SK-N-SH (cell line): ENCODE results near the gene DDX46. TPM values are rescaled to one million over a fixed set of nuclear protein-coding genes. Genes with fewer than 3 reads are reported as not detected.

Experiments
- CTCF ChIA-PET: fragments of 300-600, 350-600 bp; formaldehyde crosslinking; extraction: SDS; loops from one replicate; lab custom pipeline; 2021; lab: Yijun Ruan, JAX
- POLR2A ChIA-PET: fragments of 350-600 bp; sonication (Branson Sonifier 250); formaldehyde crosslinking; extraction: SDS; loops from one replicate; lab custom pipeline; 2020; ENCODE audit warnings: antibody characterized with exemption, inconsistent platforms; lab: Yijun Ruan, JAX
- DNase-seq: peaks from one replicate; pipeline ENCODE4 v3.0.0; 2012
- H2AFZ ChIP-seq: fragments of 200-600 bp; sonication (generic); 2 replicates; pipeline ENCODE4 v1.8.1; 2016; ENCODE audit warnings: antibody characterized with exemption, mild to moderate bottlenecking, low read depth
- H3F3A ChIP-seq: fragments of 200-600 bp; sonication (generic); replicated peaks from 2 replicates; pipeline ENCODE3; 2016; ENCODE audit warnings: antibody characterized with exemption, mild to moderate bottlenecking; ENCODE audit not compliant: insufficient read depth
- H3K27ac ChIP-seq, 2 experiments: fragments of 200-500 bp in 1 of 2; fragments of 200-600 bp in 1 of 2; sonication (Bioruptor generic) in 1 of 2; sonication (generic), shearing (Covaris generic) in 1 of 2; 2 replicates each; pipeline versions ENCODE4 v1.5.1 to v1.6.1; 2014 to 2016; ENCODE audit warnings: low read depth in 2 of 2, inconsistent platforms in 1 of 2, low read length in 1 of 2, mild to moderate bottlenecking in 1 of 2, mixed read lengths in 1 of 2
- H3K27me3 ChIP-seq: fragments of 200-600 bp; sonication (generic), shearing (Covaris generic); 2 replicates; pipeline ENCODE4 v1.6.1; 2016; ENCODE audit warnings: mixed run types; ENCODE audit not compliant: insufficient read depth
- H3K36me3 ChIP-seq, 2 experiments: fragments of 200-500 bp in 1 of 2; fragments of 200-600 bp in 1 of 2; sonication (Bioruptor generic) in 1 of 2; sonication (generic) in 1 of 2; replicated peaks in 1 of 2; 2 replicates each; pipeline versions ENCODE3 to v1.5.1; 2014 to 2016; ENCODE audit warnings: low read length in 1 of 2, mild to moderate bottlenecking in 1 of 2; ENCODE audit not compliant: insufficient read depth in 2 of 2, control insufficient read depth in 1 of 2
- H3K4me1 ChIP-seq, 2 experiments: fragments of 200-500 bp in 1 of 2; fragments of 200-600 bp in 1 of 2; sonication (Bioruptor generic) in 1 of 2; sonication (generic), shearing (Covaris generic) in 1 of 2; 2 replicates each; pipeline versions ENCODE4 v1.5.1 to v1.6.1; 2014 to 2016; ENCODE audit warnings: low read depth in 1 of 2, low read length in 1 of 2, mixed run types in 1 of 2; ENCODE audit not compliant: insufficient read depth in 2 of 2, control insufficient read depth in 1 of 2
- H3K4me2 ChIP-seq: fragments of 200-600 bp; sonication (generic), shearing (Covaris generic); 2 replicates; pipeline ENCODE4 v1.6.1; 2017; ENCODE audit warnings: mixed run types
- H3K4me3 ChIP-seq, 2 experiments: fragments of 200-500 bp in 1 of 2; fragments of 200-600 bp in 1 of 2; sonication (Bioruptor generic) in 1 of 2; sonication (generic), shearing (Covaris generic) in 1 of 2; 2 replicates each; pipeline versions ENCODE4 v1.5.1 to v1.8.1; 2014 to 2016; ENCODE audit warnings: low read depth in 2 of 2, inconsistent platforms in 1 of 2, low read length in 1 of 2, mild to moderate bottlenecking in 1 of 2, mixed read lengths in 1 of 2, moderate library complexity in 1 of 2
- H3K79me2 ChIP-seq: fragments of 200-600 bp; sonication (generic); 2 replicates; pipeline ENCODE4 v1.8.1; 2017; ENCODE audit warnings: mild to moderate bottlenecking; ENCODE audit not compliant: insufficient read depth
- H3K9ac ChIP-seq: fragments of 200-600 bp; sonication (generic); 2 replicates; pipeline ENCODE4 v1.6.1; 2017; ENCODE audit warnings: mixed run types
- H3K9me2 ChIP-seq: fragments of 200-600 bp; sonication (generic); 2 replicates; pipeline ENCODE4 v1.6.1; 2017; ENCODE audit warnings: mixed run types
- H3K9me3 ChIP-seq: fragments of 200-600 bp; sonication (generic); 2 replicates; pipeline ENCODE4 v1.6.1; 2017; ENCODE audit warnings: mixed run types, mild to moderate bottlenecking, moderate library complexity
- H4K20me1 ChIP-seq: fragments of 200-600 bp; sonication (generic); 2 replicates; pipeline ENCODE4 v1.6.1; 2017; ENCODE audit warnings: mild to moderate bottlenecking, mixed run types; ENCODE audit not compliant: insufficient read depth
- CHD2 ChIP-seq: fragments of 150-350 bp; IDR thresholded peaks from 2 replicates; pipeline ENCODE4 v1.6.1; 2018; ENCODE audit warnings: low read length; ENCODE audit not compliant: partially characterized antibody
- ELF1 ChIP-seq: IDR thresholded peaks from 2 replicates; pipeline ENCODE4 v1.4.0; 2012
- EP300 ChIP-seq, 2 experiments: IDR thresholded peaks; 2 replicates each; pipeline versions ENCODE4 v1.4.0 to v1.6.1; 2012; ENCODE audit warnings: borderline replicate concordance in 1 of 2, low read depth in 1 of 2, low read length in 1 of 2
- EZH2phosphoT487 ChIP-seq: fragments of 200-600 bp; sonication (generic); IDR thresholded peaks from 2 replicates; pipeline ENCODE4 v1.6.1; 2017; ENCODE audit warnings: low read depth, mixed run types, mild to moderate bottlenecking, antibody characterized with exemption, moderate library complexity, borderline replicate concordance
- FOSL2 ChIP-seq: IDR thresholded peaks from 2 replicates; pipeline ENCODE4 v1.4.0; 2012; ENCODE audit warnings: low read depth, mild to moderate bottlenecking, moderate library complexity, borderline replicate concordance
- GABPA ChIP-seq: IDR thresholded peaks from 2 replicates; pipeline ENCODE4 v1.4.0; 2012; ENCODE audit warnings: low read depth, mild to moderate bottlenecking
- GATA2 ChIP-seq: sonication (generic); formaldehyde crosslinking; IDR thresholded peaks from 2 replicates; pipeline ENCODE4 v1.5.0; 2020; ENCODE audit warnings: mild to moderate bottlenecking, missing genetic modification reagents
- POLR2AphosphoS5 ChIP-seq: IDR thresholded peaks from 2 replicates; pipeline ENCODE4 v1.6.1; 2012; ENCODE audit warnings: low read depth, low read length
- RAD21 ChIP-seq: IDR thresholded peaks from 2 replicates; pipeline ENCODE4 v1.6.1; 2012; ENCODE audit warnings: mild to moderate bottlenecking, low read length
- RFX5 ChIP-seq: IDR thresholded peaks from 2 replicates; pipeline ENCODE4 v1.6.1; 2012; ENCODE audit warnings: mild to moderate bottlenecking, improper control_type of control experiment, low read length
- SIN3A ChIP-seq: IDR thresholded peaks from 2 replicates; pipeline ENCODE4 v1.6.1; 2012; ENCODE audit warnings: low read depth, mild to moderate bottlenecking, low read length, moderate library complexity, borderline replicate concordance
- SMC3 ChIP-seq: IDR thresholded peaks from 2 replicates; pipeline ENCODE4 v1.6.1; 2012; ENCODE audit warnings: low read depth, low read length, improper control_type of control experiment
- TAF1 ChIP-seq: IDR thresholded peaks from 2 replicates; pipeline ENCODE4 v1.6.1; 2012; ENCODE audit warnings: low read depth, mild to moderate bottlenecking, low read length, moderate library complexity, borderline replicate concordance
- WGBS: methylation state at CpG from one replicate; pipeline ENCODE4 v1.1.6; 2017; ENCODE audit warnings: low lambda C conversion rate; 5-methylcytosine and 5-hydroxymethylcytosine counted together
- polyA plus RNA-seq, 3 experiments: library from polyadenylated mRNA; depleted of rRNA; stranded (reverse); fragments of >200 nt; gene quantifications; 2 replicates each; pipeline ENCODE4 v1.2.3, GENCODE V29; 2012
- TF ChIP-seq, protein P1 (sequence below): IDR thresholded peaks from 2 replicates; pipeline ENCODE4 v1.4.0; 2012; ENCODE audit warnings: low read depth, borderline replicate concordance
- TF ChIP-seq, protein P2 (sequence below): fragments of 150-350 bp; IDR thresholded peaks from 2 replicates; pipeline ENCODE4 v1.6.1; 2017; ENCODE audit warnings: antibody characterized with exemption, low read length, low read depth, borderline replicate concordance

DDX46 gene
- polyA plus RNA-seq, 1 of the 3 experiments (the other 2 are of a cell fraction), result 20.3 TPM

DNA sequence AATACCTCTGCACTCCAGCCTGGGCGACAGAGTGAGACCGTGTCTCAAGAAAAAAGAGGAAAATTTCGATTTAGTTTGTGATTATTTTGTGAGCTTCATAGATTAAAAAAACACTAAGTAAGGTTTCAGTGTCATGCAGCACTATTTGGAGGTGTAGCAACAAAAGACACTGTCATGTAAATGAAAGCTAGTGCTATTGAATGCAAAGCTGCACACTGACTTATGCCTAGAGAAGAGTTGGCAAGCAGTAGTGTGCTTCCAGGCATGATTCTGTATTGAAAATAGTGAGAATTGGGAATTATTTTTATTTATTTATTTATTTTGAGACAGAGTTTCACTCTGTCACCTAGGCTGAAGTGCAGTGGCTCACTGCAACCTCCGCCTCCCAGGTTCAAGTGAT, 34.5 kb downstream of the DDX46 start (continued):
- TF ChIP-seq, protein P1, sequence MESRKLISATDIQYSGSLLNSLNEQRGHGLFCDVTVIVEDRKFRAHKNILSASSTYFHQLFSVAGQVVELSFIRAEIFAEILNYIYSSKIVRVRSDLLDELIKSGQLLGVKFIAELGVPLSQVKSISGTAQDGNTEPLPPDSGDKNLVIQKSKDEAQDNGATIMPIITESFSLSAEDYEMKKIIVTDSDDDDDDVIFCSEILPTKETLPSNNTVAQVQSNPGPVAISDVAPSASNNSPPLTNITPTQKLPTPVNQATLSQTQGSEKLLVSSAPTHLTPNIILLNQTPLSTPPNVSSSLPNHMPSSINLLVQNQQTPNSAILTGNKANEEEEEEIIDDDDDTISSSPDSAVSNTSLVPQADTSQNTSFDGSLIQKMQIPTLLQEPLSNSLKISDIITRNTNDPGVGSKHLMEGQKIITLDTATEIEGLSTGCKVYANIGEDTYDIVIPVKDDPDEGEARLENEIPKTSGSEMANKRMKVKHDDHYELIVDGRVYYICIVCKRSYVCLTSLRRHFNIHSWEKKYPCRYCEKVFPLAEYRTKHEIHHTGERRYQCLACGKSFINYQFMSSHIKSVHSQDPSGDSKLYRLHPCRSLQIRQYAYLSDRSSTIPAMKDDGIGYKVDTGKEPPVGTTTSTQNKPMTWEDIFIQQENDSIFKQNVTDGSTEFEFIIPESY, result no peak
- no peak for TF ChIP-seq RAD21

DNA sequence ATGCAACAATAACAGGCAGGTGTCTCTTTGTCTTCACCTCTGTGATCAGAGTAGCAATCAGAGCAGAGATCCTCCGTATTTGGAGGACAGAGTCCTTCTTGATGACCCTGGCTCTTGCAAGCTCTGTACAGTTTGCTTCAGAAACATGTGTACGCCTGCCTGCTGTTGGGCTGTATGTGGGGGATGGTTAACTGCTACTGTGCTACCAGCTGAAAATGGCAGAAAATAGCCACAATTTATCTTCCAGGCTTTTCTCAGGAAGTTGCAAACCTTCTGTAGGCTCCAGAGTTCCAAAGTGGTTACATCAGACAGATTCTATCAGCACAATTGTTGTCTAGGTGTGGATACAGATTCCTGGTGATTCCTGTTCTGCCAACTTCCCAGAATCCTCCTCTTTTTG, 35.5 kb downstream of the DDX46 start:
- no peak for DNase-seq
- Histone ChIP-seq H3K9me2 (no peaks in the 10 kb centered on the region), H3K27me3 (no peaks in the 10 kb centered on the region), H3K27ac (peak overlapping the region in 1 of 2 experiments; percentile 18; a peak in 1 of 4 replicates), H3K79me2 (peaks cover 6% of the 10 kb centered on the region; the same call in 1 of the 2 replicates), H4K20me1 (no peaks in the 10 kb centered on the region), H3F3A (no peaks in the 10 kb centered on the region), H2AFZ (no peak overlapping the region), H3K36me3 (peaks cover 71 to 77% of the 10 kb centered on the region in 2 experiments), H3K4me3 (no peak overlapping the region), H3K9ac (no peak overlapping the region), H3K9me3 (no peaks in the 10 kb centered on the region), H3K4me1 (no peaks in the 10 kb centered on the region), H3K4me2 (no peak overlapping the region)
- ChIA-PET CTCF (interaction anchor here (1.6 kb wide), 1 partner anchor 13 kb away, joined by 3 read pairs; no protein-coding TSS in a partner anchor), POLR2A (no interaction called here)
- TF ChIP-seq RFX5 (no peak), ELF1 (no peak), EP300 (IDR thresholded peaks at IDR 0.05; ENCODE audit: borderline replicate concordance in 1 of 2, low read depth in 1 of 2, low read length in 1 of 2) (no peak), SMC3 (no peak), EZH2phosphoT487 (no peak), FOSL2 (no peak), CHD2 (no peak), TAF1 (no peak), GATA2 (CRISPR knock-in tag) (no peak), GABPA (no peak), SIN3A (no peak), POLR2AphosphoS5 (no peak)
- TF ChIP-seq, protein P2, sequence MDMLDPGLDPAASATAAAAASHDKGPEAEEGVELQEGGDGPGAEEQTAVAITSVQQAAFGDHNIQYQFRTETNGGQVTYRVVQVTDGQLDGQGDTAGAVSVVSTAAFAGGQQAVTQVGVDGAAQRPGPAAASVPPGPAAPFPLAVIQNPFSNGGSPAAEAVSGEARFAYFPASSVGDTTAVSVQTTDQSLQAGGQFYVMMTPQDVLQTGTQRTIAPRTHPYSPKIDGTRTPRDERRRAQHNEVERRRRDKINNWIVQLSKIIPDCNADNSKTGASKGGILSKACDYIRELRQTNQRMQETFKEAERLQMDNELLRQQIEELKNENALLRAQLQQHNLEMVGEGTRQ, result no peak
- 93% methylated on average over 2 of the region's 2 CpGs for WGBS
